Measurements from ENCODE around the gene TTLL8. TPM values are rescaled to one million over a fixed set of nuclear protein-coding genes. Genes with fewer than 3 reads are reported as not detected.

The TTLL8 gene
- total RNA-seq, 1 donor = not detected

DNA sequence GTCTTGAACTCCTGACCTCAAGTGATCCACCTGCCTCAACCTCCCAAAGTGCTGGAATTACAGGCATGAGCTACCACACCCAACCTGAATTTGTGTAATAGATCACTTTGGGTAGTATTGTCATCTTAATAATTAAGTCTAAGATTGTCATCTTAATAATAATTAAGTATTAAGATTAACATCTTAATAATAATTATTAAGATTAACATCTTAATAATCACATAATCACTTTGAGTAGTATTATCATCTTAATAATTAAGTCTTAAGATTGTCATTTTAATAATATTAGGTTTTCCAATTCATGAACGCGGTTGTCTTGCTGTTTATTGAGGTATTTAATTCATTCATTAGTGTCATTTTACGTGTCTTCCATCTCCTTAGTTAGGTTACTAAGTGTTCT lies 40.0 kb upstream of the TTLL8 start:
- no peak for DNase-seq (ENCODE audit: low read depth)
- TF ChIP-seq, protein P1, sequence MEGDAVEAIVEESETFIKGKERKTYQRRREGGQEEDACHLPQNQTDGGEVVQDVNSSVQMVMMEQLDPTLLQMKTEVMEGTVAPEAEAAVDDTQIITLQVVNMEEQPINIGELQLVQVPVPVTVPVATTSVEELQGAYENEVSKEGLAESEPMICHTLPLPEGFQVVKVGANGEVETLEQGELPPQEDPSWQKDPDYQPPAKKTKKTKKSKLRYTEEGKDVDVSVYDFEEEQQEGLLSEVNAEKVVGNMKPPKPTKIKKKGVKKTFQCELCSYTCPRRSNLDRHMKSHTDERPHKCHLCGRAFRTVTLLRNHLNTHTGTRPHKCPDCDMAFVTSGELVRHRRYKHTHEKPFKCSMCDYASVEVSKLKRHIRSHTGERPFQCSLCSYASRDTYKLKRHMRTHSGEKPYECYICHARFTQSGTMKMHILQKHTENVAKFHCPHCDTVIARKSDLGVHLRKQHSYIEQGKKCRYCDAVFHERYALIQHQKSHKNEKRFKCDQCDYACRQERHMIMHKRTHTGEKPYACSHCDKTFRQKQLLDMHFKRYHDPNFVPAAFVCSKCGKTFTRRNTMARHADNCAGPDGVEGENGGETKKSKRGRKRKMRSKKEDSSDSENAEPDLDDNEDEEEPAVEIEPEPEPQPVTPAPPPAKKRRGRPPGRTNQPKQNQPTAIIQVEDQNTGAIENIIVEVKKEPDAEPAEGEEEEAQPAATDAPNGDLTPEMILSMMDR (IDR thresholded peaks at IDR 0.05; ENCODE audit: insufficient read depth, low read length) = no peak

DNA sequence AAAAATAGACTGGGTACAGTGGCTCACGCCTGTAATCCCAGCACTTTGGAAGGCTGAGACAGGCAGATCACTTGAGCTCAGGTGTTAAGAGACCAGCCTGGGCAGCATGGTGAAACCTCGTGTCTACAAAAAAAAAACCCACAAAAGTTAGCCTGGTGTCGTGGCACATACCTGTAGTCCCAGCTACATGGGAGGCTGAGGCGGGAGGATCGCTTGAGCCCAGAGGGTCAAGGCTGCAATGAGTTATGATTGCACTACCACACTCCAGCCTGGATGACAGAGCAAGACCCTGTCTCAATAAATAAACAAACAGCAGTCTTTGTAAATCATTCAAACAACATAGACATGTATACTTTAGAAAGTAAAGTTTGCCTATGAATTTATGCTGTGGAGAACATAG lies 34.2 kb upstream of the TTLL8 start:
- no peak overlapping the region for H3K4me3 ChIP-seq (ENCODE audit: low read depth, low read length)
- TF ChIP-seq, protein P1 (IDR thresholded peaks at IDR 0.05; ENCODE audit: insufficient read depth, low read length) = no peak
- no peak for DNase-seq (ENCODE audit: low read depth)

More for the DNA sequence above, 40.0 kb upstream of the TTLL8 start:
- no peak overlapping the region for H3K4me3 ChIP-seq (ENCODE audit: low read depth, low read length)

DNA sequence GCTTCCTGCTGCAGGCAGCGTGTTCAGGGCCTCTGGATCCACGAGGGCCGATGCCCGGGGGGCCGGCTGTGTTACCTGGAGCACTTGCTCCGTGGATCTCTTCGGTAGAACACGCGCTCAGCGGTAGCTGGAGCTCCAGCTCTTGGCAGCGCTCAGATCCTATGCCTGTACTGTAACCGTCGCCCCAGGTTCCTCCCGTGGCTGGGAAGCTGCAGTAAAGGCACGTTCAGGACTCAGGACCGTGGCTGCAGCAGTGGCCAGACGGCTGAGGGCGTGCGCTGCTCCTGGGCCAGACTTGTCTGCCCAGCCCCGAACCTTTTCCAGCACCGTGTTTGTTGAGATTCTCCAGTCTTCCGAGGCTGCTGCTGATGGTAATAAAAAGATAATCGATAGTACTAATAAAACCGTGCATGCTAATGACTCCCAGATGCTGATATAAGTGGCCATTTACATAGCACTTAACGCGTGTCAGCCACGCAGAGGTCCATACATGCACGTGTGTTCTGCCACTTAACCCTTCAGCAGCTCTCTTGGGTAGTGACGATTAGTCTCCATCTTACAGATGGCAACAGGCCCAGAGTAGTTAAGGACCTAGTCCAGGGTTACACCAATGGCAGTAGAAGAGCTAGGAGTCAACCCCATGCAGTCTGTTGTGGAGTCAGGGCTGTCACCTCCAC lies 33.1 kb upstream of the TTLL8 start:
- H3K4me3 ChIP-seq (ENCODE audit: low read depth, low read length) = no peak overlapping the region
- TF ChIP-seq, protein P1 (IDR thresholded peaks at IDR 0.05; ENCODE audit: insufficient read depth, low read length) = no peak
- no peak for DNase-seq (ENCODE audit: low read depth)

DNA sequence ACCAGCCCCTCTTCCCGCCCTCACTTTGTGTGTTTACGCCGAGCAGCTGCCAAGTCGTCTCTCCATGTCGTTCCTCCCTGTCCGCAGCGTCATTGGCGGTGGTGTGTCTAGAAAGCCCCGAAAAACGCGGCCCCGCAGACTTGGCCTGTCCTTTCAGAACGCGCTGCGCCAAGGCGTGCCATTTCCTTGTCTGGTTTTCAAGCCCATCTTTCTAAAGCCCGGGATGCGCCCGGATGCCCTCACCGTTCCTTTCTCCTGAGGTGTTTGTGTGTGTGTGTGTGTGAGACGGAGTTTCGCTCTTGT lies 32.3 kb upstream of the TTLL8 start:
- DNase-seq (ENCODE audit: low read depth) = no peak
- TF ChIP-seq, protein P1 (IDR thresholded peaks at IDR 0.05; ENCODE audit: insufficient read depth, low read length) = no peak
- H3K4me3 ChIP-seq (ENCODE audit: low read depth, low read length) = no peak overlapping the region

DNA sequence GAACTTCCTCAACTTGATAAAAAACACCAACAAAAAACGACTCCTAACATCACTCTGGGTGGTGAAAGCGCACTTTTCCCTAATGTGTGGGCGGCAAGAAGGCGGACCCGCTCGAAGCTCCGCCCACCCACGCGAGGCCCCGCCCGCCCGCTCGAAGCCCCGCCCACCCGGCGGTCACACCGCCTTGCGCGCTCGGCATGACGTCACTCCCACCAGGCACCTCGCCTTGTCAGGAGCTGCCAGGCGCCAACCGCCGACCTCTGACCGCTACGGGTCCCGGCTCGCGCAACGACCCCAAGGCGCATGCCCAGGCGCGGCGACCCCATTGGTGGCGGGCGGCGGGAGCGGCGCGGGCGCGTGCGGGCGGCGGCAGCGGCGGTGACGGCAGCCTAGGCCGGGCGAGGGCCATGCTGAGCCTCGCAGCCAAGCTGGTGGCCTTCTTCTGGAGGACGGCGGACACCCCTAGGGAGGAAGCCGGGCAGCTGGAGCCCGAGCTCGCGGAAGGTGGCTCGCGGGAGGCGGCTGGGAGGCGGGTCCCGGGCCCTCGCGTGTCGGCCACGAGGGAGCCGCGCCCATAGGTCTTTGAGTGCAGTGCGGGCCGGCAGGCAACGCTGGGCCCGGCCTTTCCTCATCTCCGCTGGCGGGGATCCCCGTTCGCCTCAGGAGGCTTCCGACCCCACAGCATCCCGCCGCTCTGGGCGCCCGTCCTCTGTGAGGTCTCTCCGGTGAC lies 31.7 kb upstream of the TTLL8 start, which contains the start of gene MOV10L1:
TSS of gene MOV10L1 (plus strand) at position 325 of the 730 bp plus-strand sequence. CDS start at position 408, 83 bp downstream.
- TF ChIP-seq, protein P1 (IDR thresholded peaks at IDR 0.05; ENCODE audit: insufficient read depth, low read length) = no peak
- DNase-seq (ENCODE audit: low read depth) = no peak
- no peak within 1 kb of the TSS for H3K4me3 ChIP-seq (ENCODE audit: low read depth, low read length)

DNA sequence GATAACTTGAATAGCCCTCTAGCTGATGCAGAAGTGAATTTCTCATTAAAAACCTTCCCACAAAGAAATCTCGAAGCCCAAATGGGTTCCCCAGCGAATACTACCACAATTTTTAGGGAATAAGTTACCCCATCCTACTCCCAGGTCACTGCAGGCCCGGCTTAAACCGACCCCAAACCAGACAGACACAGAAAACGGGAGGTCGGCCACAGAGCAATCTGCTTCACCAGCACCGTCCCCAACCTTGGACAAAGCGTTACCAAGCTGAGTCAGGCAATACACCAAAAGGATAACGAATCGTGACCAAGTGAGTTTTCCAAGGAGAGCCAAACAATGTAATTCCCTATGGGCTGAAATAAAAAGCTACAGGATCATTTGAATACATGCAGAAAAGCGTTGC lies 31.1 kb upstream of the TTLL8 start:
- no peak overlapping the region for H3K4me3 ChIP-seq (ENCODE audit: low read depth, low read length)
- TF ChIP-seq, protein P1 (IDR thresholded peaks at IDR 0.05; ENCODE audit: insufficient read depth, low read length) = no peak

More for the DNA sequence above, 31.1 kb upstream of the TTLL8 start:
- no peak for DNase-seq (ENCODE audit: low read depth)

All from fibroblast of the aortic adventitia (primary cell).